ENCODE data around the gene LDLRAD4.

LDLRAD4 gene

GRCh38 chr18:13531681-13532325 is 313.2 kb downstream of the LDLRAD4 start:
- Histone ChIP-seq H3K4me3 (ENCODE audit: low read depth in 1 of 2, low read length in 2 of 2) (no peak overlapping the region), H3K36me3 (ENCODE audit: insufficient read depth, low read length) (peaks cover 44% of the 10 kb centered on the region), H3K9ac (ENCODE audit: low read depth, low read length) (no peak overlapping the region), H3K9me3 (ENCODE audit: insufficient read depth, low read length, severe bottlenecking) (no peaks in the 10 kb centered on the region), H3K27ac (ENCODE audit: low read length) (no peak overlapping the region), H3K4me2 (ENCODE audit: insufficient read depth, low read length) (no peak overlapping the region), H3K27me3 (ENCODE audit: insufficient read depth, low read length, poor library complexity) (no peaks in the 10 kb centered on the region), H2AFZ (ENCODE audit: low read depth, low read length) (no peak overlapping the region), H3K79me2 (ENCODE audit: insufficient read depth, low read length) (peaks cover 98% of the 10 kb centered on the region), H4K20me1 (ENCODE audit: insufficient read depth, low read length) (peaks cover 50% of the 10 kb centered on the region), H3K4me1 (ENCODE audit: insufficient read depth, low read length) (no peaks in the 10 kb centered on the region)
- ATAC-seq (ENCODE audit: insufficient read depth, low read depth) (no peak), DNase-seq (no peak)
- TF ChIP-seq EZH2 (IDR thresholded peaks at IDR 0.05; ENCODE audit: borderline replicate concordance, low read depth, low read length, severe bottlenecking), result no peak
- TF ChIP-seq CTCF (IDR thresholded peaks at IDR 0.05; ENCODE audit: borderline replicate concordance, extremely low read depth, low read length, poor library complexity, severe bottlenecking), result no peak

GRCh38 chr18:13532406-13533075 is 314.0 kb downstream of the LDLRAD4 start:
- ATAC-seq (ENCODE audit: insufficient read depth, low read depth), result no peak
- Histone ChIP-seq H3K27ac (ENCODE audit: low read length) (peak overlapping the region; percentile 8; the same call in 1 of the 2 replicates), H3K4me2 (ENCODE audit: insufficient read depth, low read length) (no peak overlapping the region), H3K4me1 (ENCODE audit: insufficient read depth, low read length) (peaks cover 3% of the 10 kb centered on the region; the same call in 1 of the 2 replicates), H3K9ac (ENCODE audit: low read depth, low read length) (no peak overlapping the region), H3K36me3 (ENCODE audit: insufficient read depth, low read length) (peaks cover 37% of the 10 kb centered on the region), H3K9me3 (ENCODE audit: insufficient read depth, low read length, severe bottlenecking) (no peaks in the 10 kb centered on the region), H2AFZ (ENCODE audit: low read depth, low read length) (no peak overlapping the region), H3K4me3 (ENCODE audit: low read depth in 1 of 2, low read length in 2 of 2) (no peak overlapping the region), H4K20me1 (ENCODE audit: insufficient read depth, low read length) (peaks cover 51% of the 10 kb centered on the region), H3K79me2 (ENCODE audit: insufficient read depth, low read length) (peaks cover 98% of the 10 kb centered on the region), H3K27me3 (ENCODE audit: insufficient read depth, low read length, poor library complexity) (no peaks in the 10 kb centered on the region)
- no peak for TF ChIP-seq CTCF (IDR thresholded peaks at IDR 0.05; ENCODE audit: borderline replicate concordance, extremely low read depth, low read length, poor library complexity, severe bottlenecking)
- TF ChIP-seq EZH2 (IDR thresholded peaks at IDR 0.05; ENCODE audit: borderline replicate concordance, low read depth, low read length, severe bottlenecking), result no peak
- DNase-seq, result no peak

GRCh38 chr18:13534631-13535030 is 316.1 kb downstream of the LDLRAD4 start:
- no peak overlapping the region for H2AFZ ChIP-seq (ENCODE audit: low read depth, low read length)
- H3K4me2 ChIP-seq (ENCODE audit: insufficient read depth, low read length), result no peak overlapping the region
- ATAC-seq (ENCODE audit: insufficient read depth, low read depth) (no peak), DNase-seq (no peak)
- no peak overlapping the region for H3K27ac ChIP-seq (ENCODE audit: low read length)
- H4K20me1 ChIP-seq (ENCODE audit: insufficient read depth, low read length), result peaks cover 38% of the 10 kb centered on the region
- no peak overlapping the region for H3K9ac ChIP-seq (ENCODE audit: low read depth, low read length)
- peaks cover 98% of the 10 kb centered on the region for H3K79me2 ChIP-seq (ENCODE audit: insufficient read depth, low read length)
- H3K4me3 ChIP-seq (ENCODE audit: low read depth in 1 of 2, low read length in 2 of 2), result no peak overlapping the region
- peaks cover 19% of the 10 kb centered on the region for H3K4me1 ChIP-seq (ENCODE audit: insufficient read depth, low read length)
- no peaks in the 10 kb centered on the region for H3K27me3 ChIP-seq (ENCODE audit: insufficient read depth, low read length, poor library complexity)
- peaks cover 16% of the 10 kb centered on the region for H3K36me3 ChIP-seq (ENCODE audit: insufficient read depth, low read length)
- no peaks in the 10 kb centered on the region for H3K9me3 ChIP-seq (ENCODE audit: insufficient read depth, low read length, severe bottlenecking)
- TF ChIP-seq CTCF (IDR thresholded peaks at IDR 0.05; ENCODE audit: borderline replicate concordance, extremely low read depth, low read length, poor library complexity, severe bottlenecking), result no peak
- no peak for TF ChIP-seq EZH2 (IDR thresholded peaks at IDR 0.05; ENCODE audit: borderline replicate concordance, low read depth, low read length, severe bottlenecking)

All from DND-41 (cell line).